Esophagus muscularis mucosa (tissue), 3 donors: ENCODE data around the gene IQGAP2.

Source experiments
- POLR2A ChIP-seq: fragments of 450-650 bp; IDR thresholded peaks from one replicate; pipeline ENCODE4 v1.6.1; 2017; ENCODE audit warnings: antibody characterized with exemption, moderate library complexity, mild to moderate bottlenecking, low read depth
- POLR2AphosphoS5 ChIP-seq, 2 donors: sonication (generic); formaldehyde crosslinking; IDR thresholded peaks; one replicate each; pipeline ENCODE4 v1.6.1; 2017; ENCODE audit warnings: antibody characterized with exemption in 2 of 2
- TF ChIP-seq, protein P1 (sequence below), 3 experiments: fragments of 200-600 bp in 2 of 3; fragments of 450-650 bp in 1 of 3; sonication (generic) in 2 of 3; IDR thresholded peaks; one replicate each; pipeline ENCODE4 v1.5.1; 2017 to 2019; ENCODE audit warnings: antibody characterized with exemption in 3 of 3, mild to moderate bottlenecking in 2 of 3, moderate library complexity in 1 of 3

DNA sequence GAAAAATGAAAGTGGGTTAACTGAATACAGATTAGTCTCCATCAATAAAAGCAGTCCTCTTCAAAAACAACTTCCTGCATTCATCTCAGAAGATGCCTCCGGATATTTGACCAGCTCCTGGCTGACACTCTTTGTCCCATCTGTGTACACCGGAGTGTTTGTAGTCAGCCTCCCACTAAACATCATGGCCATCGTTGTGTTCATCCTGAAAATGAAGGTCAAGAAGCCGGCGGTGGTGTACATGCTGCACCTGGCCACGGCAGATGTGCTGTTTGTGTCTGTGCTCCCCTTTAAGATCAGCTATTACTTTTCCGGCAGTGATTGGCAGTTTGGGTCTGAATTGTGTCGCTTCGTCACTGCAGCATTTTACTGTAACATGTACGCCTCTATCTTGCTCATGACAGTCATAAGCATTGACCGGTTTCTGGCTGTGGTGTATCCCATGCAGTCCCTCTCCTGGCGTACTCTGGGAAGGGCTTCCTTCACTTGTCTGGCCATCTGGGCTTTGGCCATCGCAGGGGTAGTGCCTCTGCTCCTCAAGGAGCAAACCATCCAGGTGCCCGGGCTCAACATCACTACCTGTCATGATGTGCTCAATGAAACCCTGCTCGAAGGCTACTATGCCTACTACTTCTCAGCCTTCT lies 329.4 kb downstream of the IQGAP2 start:
- no peak for TF ChIP-seq POLR2AphosphoS5 (IDR thresholded peaks at IDR 0.05)
- TF ChIP-seq, protein P1, sequence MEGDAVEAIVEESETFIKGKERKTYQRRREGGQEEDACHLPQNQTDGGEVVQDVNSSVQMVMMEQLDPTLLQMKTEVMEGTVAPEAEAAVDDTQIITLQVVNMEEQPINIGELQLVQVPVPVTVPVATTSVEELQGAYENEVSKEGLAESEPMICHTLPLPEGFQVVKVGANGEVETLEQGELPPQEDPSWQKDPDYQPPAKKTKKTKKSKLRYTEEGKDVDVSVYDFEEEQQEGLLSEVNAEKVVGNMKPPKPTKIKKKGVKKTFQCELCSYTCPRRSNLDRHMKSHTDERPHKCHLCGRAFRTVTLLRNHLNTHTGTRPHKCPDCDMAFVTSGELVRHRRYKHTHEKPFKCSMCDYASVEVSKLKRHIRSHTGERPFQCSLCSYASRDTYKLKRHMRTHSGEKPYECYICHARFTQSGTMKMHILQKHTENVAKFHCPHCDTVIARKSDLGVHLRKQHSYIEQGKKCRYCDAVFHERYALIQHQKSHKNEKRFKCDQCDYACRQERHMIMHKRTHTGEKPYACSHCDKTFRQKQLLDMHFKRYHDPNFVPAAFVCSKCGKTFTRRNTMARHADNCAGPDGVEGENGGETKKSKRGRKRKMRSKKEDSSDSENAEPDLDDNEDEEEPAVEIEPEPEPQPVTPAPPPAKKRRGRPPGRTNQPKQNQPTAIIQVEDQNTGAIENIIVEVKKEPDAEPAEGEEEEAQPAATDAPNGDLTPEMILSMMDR (IDR thresholded peaks at IDR 0.05), result no peak
- TF ChIP-seq POLR2A, result no peak
